Measurements from ENCODE around the gene NKD1.

GRCh38 chr16:50662306-50662940, 114.2 kb downstream of the NKD1 start:
- TF ChIP-seq SIN3A (IDR thresholded peaks at IDR 0.05; ENCODE audit: borderline replicate concordance, insufficient read depth, low read length), result no peak
- no peak for TF ChIP-seq REST (IDR thresholded peaks at IDR 0.05; ENCODE audit: insufficient read depth in 1 of 2, low read depth in 2 of 2, low read length in 2 of 2)
- no peak for TF ChIP-seq TAF1 (IDR thresholded peaks at IDR 0.05; ENCODE audit: borderline replicate concordance, insufficient read depth, low read length)
